Measurements from ENCODE around the gene RGR.

Gene RGR

GRCh38 chr10:84221916-84222315 lies 22.9 kb upstream of the RGR start:
- DNase-seq (ENCODE audit: low spot score) = no peak

- no peak for DNase-seq (ENCODE audit: low spot score)
These were observed 20.3 kb upstream of the RGR start for GRCh38 chr10:84224411-84225028.

- no peak for DNase-seq (ENCODE audit: low spot score)
These were observed 19.3 kb upstream of the RGR start, which contains the start of gene LRIT2 for GRCh38 chr10:84225427-84226173. Gene LRIT2 (minus strand): TSS chr10:84225544. CDS start chr10:84225520, 24 bp downstream.

- DNase-seq (ENCODE audit: low spot score) = no peak
These were observed 18.2 kb upstream of the RGR start for GRCh38 chr10:84226616-84227015.

GRCh38 chr10:84227810-84228209 lies 17.0 kb upstream of the RGR start:
- no peak for DNase-seq (ENCODE audit: low spot score)

- no peak for DNase-seq (ENCODE audit: low spot score)
These were observed 14.5 kb upstream of the RGR start for GRCh38 chr10:84230359-84230758.

GRCh38 chr10:84232376-84232775 lies 12.5 kb upstream of the RGR start:
- DNase-seq (ENCODE audit: low spot score) = no peak

GRCh38 chr10:84233940-84234339 lies 10.9 kb upstream of the RGR start:
- DNase-seq (ENCODE audit: low spot score) = no peak

GRCh38 chr10:84234479-84234878 lies 10.4 kb upstream of the RGR start:
- no peak for DNase-seq (ENCODE audit: low spot score)

GRCh38 chr10:84235096-84235495 lies 9.8 kb upstream of the RGR start:
- no peak for DNase-seq (ENCODE audit: low spot score)

- no peak for DNase-seq (ENCODE audit: low spot score)
These were observed 8.1 kb upstream of the RGR start for GRCh38 chr10:84236807-84237198.

- no peak for DNase-seq (ENCODE audit: low spot score)
These were observed 7.4 kb upstream of the RGR start for GRCh38 chr10:84237199-84238051.

GRCh38 chr10:84238909-84239308 lies 5.9 kb upstream of the RGR start:
- DNase-seq (ENCODE audit: low spot score) = no peak

- DNase-seq (ENCODE audit: low spot score) = no peak
These were observed 3.6 kb upstream of the RGR start, which contains the start of gene LRIT1 for GRCh38 chr10:84241185-84241790. Gene LRIT1 (minus strand): TSS chr10:84241546. CDS start chr10:84241439, 107 bp downstream.

- no peak for DNase-seq (ENCODE audit: low spot score)
These were observed 1.1 kb upstream of the RGR start for GRCh38 chr10:84243759-84244158.

GRCh38 chr10:84247496-84247895 lies 2.6 kb downstream of the RGR start:
- no peak for DNase-seq (ENCODE audit: low spot score)

GRCh38 chr10:84248794-84249193 lies 3.9 kb downstream of the RGR start:
- no peak for DNase-seq (ENCODE audit: low spot score)

GRCh38 chr10:84254552-84255478 lies 10.0 kb downstream of the RGR start:
- no peak for DNase-seq (ENCODE audit: low spot score)

- peak; percentile 47 for DNase-seq (ENCODE audit: low spot score)
These were observed 11.9 kb downstream of the RGR start for GRCh38 chr10:84256510-84257342.

- DNase-seq (ENCODE audit: low spot score) = no peak
These were observed 12.6 kb downstream of the RGR start for GRCh38 chr10:84257343-84258020.

Data from NAMALWA (cell line).